Neural cell (in vitro differentiated cells): Measurements from ENCODE around the gene ASTN1. TPM values are rescaled to one million over a fixed set of nuclear protein-coding genes. Genes with fewer than 3 reads are reported as not detected.

Experiments used
- H2AFZ ChIP-seq: fragments of 200-600, 300-800 bp; sonication (generic), shearing (Covaris generic); 2 replicates; pipeline ENCODE4 v1.6.0; 2014; ENCODE audit warnings: low read depth, mild to moderate bottlenecking, antibody characterized with exemption, low read length, moderate library complexity
- H3F3A ChIP-seq: fragments of 200-600 bp; shearing (Covaris generic); 2 replicates; pipeline ENCODE4 v1.6.1; 2016; ENCODE audit warnings: mild to moderate bottlenecking, moderate library complexity, mixed read lengths, antibody characterized with exemption, low read length; ENCODE audit not compliant: insufficient read depth, poor library complexity, severe bottlenecking
- H3K27ac ChIP-seq: fragments of 200-600, 300-800 bp; sonication (generic), shearing (Covaris generic); 2 replicates; pipeline ENCODE4 v1.5.1; 2014; ENCODE audit warnings: mild to moderate bottlenecking, low read length, moderate library complexity
- H3K27me3 ChIP-seq: fragments of 300-800, 200-600 bp; sonication (generic), shearing (Covaris generic); 2 replicates; pipeline ENCODE4 v1.6.0; 2014; ENCODE audit warnings: mild to moderate bottlenecking, low read depth, low read length, moderate library complexity; ENCODE audit not compliant: insufficient read depth
- H3K36me3 ChIP-seq: fragments of 300-800, 200-600 bp; sonication (generic), shearing (Covaris generic); 2 replicates; pipeline ENCODE4 v1.5.1; 2014; ENCODE audit warnings: mild to moderate bottlenecking, antibody characterized with exemption, low read length, moderate library complexity; ENCODE audit not compliant: insufficient read depth
- H3K4me2 ChIP-seq: fragments of 300-800, 200-600 bp; sonication (generic), shearing (Covaris generic); 2 replicates; pipeline ENCODE4 v1.6.0; 2014; ENCODE audit warnings: mild to moderate bottlenecking, low read length
- H3K4me3 ChIP-seq: fragments of 300-800, 200-600 bp; sonication (generic), shearing (Covaris generic); 2 replicates; pipeline ENCODE4 v1.5.1; 2014; ENCODE audit warnings: mild to moderate bottlenecking, low read length, moderate library complexity
- H3K79me2 ChIP-seq: fragments of 200-600 bp; shearing (Covaris generic); replicated peaks from 2 replicates; pipeline ENCODE4 v1.6.0; 2014; ENCODE audit warnings: mild to moderate bottlenecking, low read length, moderate library complexity; ENCODE audit not compliant: insufficient read depth
- H3K9ac ChIP-seq: fragments of 300-800, 200-600 bp; sonication (generic), shearing (Covaris generic); 2 replicates; pipeline ENCODE4 v1.6.1; 2016; ENCODE audit warnings: mild to moderate bottlenecking, low read length, mixed read lengths
- H3K9me2 ChIP-seq: fragments of 200-600 bp; shearing (Covaris generic); 2 replicates; pipeline ENCODE4 v1.6.1; 2016; ENCODE audit warnings: mild to moderate bottlenecking, low read length, mixed read lengths; ENCODE audit not compliant: insufficient read depth
- H3K9me3 ChIP-seq: fragments of 200-600, 300-800 bp; sonication (generic), shearing (Covaris generic); 2 replicates; pipeline ENCODE4 v1.6.1; 2016; ENCODE audit warnings: mild to moderate bottlenecking, mixed run types, low read length, moderate library complexity, mixed read lengths
- H4K20me1 ChIP-seq: fragments of 200-600 bp; shearing (Covaris generic); 2 replicates; pipeline ENCODE4 v1.6.1; 2016; ENCODE audit warnings: mild to moderate bottlenecking, mixed run types; ENCODE audit not compliant: insufficient read depth
- CTCF ChIP-seq: fragments of 450-650 bp; IDR thresholded peaks from 2 replicates; pipeline ENCODE4 v1.5.1; 2014; ENCODE audit warnings: antibody characterized with exemption, mild to moderate bottlenecking, moderate library complexity; ENCODE audit not compliant: poor library complexity, severe bottlenecking
- EP300 ChIP-seq: fragments of 450-650 bp; conservative IDR thresholded peaks from 2 replicates; pipeline ENCODE4 v1.6.1; 2014; ENCODE audit warnings: antibody characterized with exemption, mild to moderate bottlenecking, moderate library complexity; ENCODE audit not compliant: poor library complexity, severe bottlenecking
- EZH2 ChIP-seq: fragments of 200-600, 300-800 bp; shearing (Covaris generic), sonication (generic); IDR thresholded peaks from 2 replicates; pipeline ENCODE4 v1.6.1; 2014; ENCODE audit warnings: antibody characterized with exemption, low read length, borderline replicate concordance, mild to moderate bottlenecking; ENCODE audit not compliant: insufficient read depth, poor library complexity, severe bottlenecking
- MXI1 ChIP-seq: fragments of 450-650 bp; conservative IDR thresholded peaks from 2 replicates; pipeline ENCODE4 v1.6.1; 2014; ENCODE audit warnings: antibody characterized with exemption, mild to moderate bottlenecking; ENCODE audit not compliant: poor library complexity, severe bottlenecking
- POLR2AphosphoS5 ChIP-seq: IDR thresholded peaks from 2 replicates; pipeline ENCODE4 v1.6.1; 2012
- RAD21 ChIP-seq: fragments of 450-650 bp; conservative IDR thresholded peaks from 2 replicates; pipeline ENCODE4 v1.6.1; 2014; ENCODE audit warnings: antibody characterized with exemption, mild to moderate bottlenecking, moderate library complexity
- REST ChIP-seq: IDR thresholded peaks from 2 replicates; pipeline ENCODE4 v1.6.1; 2012; ENCODE audit warnings: borderline replicate concordance
- SMC3 ChIP-seq: fragments of 450-650 bp; conservative IDR thresholded peaks from 2 replicates; pipeline ENCODE4 v1.6.1; 2014; ENCODE audit warnings: antibody characterized with exemption, mild to moderate bottlenecking, moderate library complexity; ENCODE audit not compliant: poor library complexity
- TAF1 ChIP-seq: IDR thresholded peaks from 2 replicates; pipeline ENCODE4 v1.6.1; 2012; ENCODE audit warnings: low read depth
- polyA plus RNA-seq: library from polyadenylated mRNA; depleted of rRNA; stranded (reverse); fragments of >200 nt; gene quantifications from 2 replicates; pipeline ENCODE4 v1.2.3, GENCODE V29; 2014

ASTN1 gene
- polyA plus RNA-seq, 1 donor from 2014 or later, result 33.4 TPM

- no peak for TF ChIP-seq CTCF
- TF ChIP-seq MXI1, result no peak
- TF ChIP-seq SMC3, result no peak
- no peak for TF ChIP-seq EP300
- no peak for TF ChIP-seq POLR2AphosphoS5
- TF ChIP-seq REST, result no peak
- no peak for TF ChIP-seq EZH2
- no peak for TF ChIP-seq TAF1
- TF ChIP-seq RAD21, result no peak
- Histone ChIP-seq H2AFZ (no peak overlapping the region), H3K9me2 (no peaks in the 10 kb centered on the region), H3K27me3 (no peaks in the 10 kb centered on the region), H3K4me3 (no peak overlapping the region), H3K36me3 (no peaks in the 10 kb centered on the region), H3K27ac (no peak overlapping the region), H4K20me1 (no peaks in the 10 kb centered on the region), H3F3A (no peaks in the 10 kb centered on the region), H3K9me3 (no peaks in the 10 kb centered on the region), H3K4me2 (no peak overlapping the region), H3K79me2 (no peaks in the 10 kb centered on the region), H3K9ac (no peak overlapping the region)
These were observed 309.5 kb downstream of the ASTN1 start for GRCh38 chr1:176854758-176855745.

GRCh38 chr1:176854121-176854520 is 310.4 kb downstream of the ASTN1 start:
- TF ChIP-seq POLR2AphosphoS5 (no peak), RAD21 (no peak), SMC3 (no peak), MXI1 (no peak), TAF1 (no peak), REST (no peak), CTCF (no peak), EP300 (no peak), EZH2 (no peak)
- Histone ChIP-seq H3K9ac (no peak overlapping the region), H3K4me3 (no peak overlapping the region)

More at GRCh38 chr1:176854121-176854520, 310.4 kb downstream of the ASTN1 start:
- Histone ChIP-seq H3K9me3 (no peaks in the 10 kb centered on the region), H3K4me2 (no peak overlapping the region), H3K9me2 (no peaks in the 10 kb centered on the region), H4K20me1 (no peaks in the 10 kb centered on the region), H3K79me2 (no peaks in the 10 kb centered on the region), H3F3A (no peaks in the 10 kb centered on the region), H3K27ac (no peak overlapping the region), H3K36me3 (no peaks in the 10 kb centered on the region), H3K27me3 (no peaks in the 10 kb centered on the region), H2AFZ (no peak overlapping the region)
